ENCODE data around the gene NAB1.
A peak's percentile ranks its signal among the peaks of the same experiment; 100 is the strongest.

Gene NAB1

GRCh38 chr2:190637903-190638618 lies 10.8 kb upstream of the NAB1 start:
- FAIRE-seq, result no peak

- no peak for FAIRE-seq
Observed at GRCh38 chr2:190640117-190640516, 8.8 kb upstream of the NAB1 start.

DNA sequence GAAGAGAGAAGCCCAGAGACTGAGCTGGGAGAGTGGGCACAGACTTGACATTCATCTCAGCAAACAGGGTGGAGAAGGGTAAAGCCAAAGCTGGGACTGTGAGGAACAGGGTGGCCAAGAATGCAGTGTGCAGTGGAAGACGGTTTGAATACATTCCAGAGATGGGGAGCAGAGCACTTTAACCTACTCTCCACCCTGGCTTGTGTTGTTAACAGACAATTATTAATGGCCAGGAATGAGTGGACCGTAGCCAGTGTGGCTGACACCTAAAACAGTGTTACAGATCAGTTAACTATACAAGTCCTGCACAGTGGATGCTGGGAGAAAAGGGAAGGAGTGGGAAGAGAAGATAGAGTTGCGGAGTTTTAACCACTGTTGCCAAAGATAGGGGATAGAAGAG lies 7.4 kb upstream of the NAB1 start:
- FAIRE-seq, result no peak

DNA sequence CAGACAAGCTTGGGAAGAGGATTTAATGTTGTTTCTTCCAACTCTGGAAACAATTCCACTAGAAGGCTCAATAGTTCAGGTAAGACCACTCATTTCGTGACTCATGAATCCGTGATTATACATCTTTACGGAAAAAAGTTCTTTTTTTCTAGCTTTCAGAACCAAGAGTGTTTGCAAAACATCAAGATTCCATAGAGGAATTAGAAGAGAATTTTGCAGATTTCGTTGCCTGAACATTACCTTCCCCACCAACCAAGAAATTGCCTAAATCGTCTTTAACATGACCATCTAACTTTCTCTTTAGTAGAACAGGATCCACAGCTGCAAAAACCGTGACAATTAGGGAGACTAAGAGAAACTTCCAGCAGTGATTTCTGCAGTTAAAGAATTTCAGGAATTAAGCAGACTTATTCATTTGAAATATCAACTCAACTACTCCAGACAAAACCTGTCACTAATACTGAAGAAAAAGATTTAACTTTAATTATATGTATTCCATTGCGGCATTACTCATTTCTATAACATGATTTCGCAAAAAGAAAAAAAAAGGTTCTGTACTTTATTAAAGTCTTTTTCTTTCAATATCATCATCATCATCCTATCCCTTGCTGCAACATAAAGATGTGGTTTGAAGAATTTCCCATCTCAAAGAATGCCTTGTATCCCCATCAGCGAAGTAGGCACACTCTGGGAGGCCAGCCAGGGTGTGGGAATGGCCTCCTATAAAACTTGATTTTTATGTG lies 1.9 kb upstream of the NAB1 start:
- FAIRE-seq, result peak; percentile 24

GRCh38 chr2:190648289-190649034 lies 421 bp upstream of the NAB1 start:
- FAIRE-seq, result no peak

GRCh38 chr2:190649798-190650390 lies 1.0 kb downstream of the NAB1 start:
- peak; percentile 33 for FAIRE-seq

DNA sequence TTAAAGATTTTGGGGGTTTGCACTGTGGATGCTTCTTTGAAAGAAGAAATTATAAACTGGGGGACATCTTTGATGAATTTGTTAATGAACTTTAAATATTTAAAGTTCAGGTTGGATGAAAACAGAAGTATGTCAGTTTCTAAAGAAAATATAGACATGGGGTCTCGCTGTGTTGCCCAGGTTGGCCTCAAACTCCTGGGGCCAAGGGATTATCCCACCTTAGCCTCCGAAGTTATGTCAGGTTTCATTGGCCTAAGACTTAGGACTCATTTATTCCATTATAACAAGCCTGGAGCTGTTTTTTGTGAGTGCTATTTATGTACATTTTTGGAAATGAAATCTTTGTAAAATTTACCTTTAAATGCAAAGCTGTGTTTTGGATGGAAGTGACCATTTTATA lies 2.5 kb downstream of the NAB1 start:
- FAIRE-seq, result no peak

- no peak for FAIRE-seq
Observed at GRCh38 chr2:190653231-190653630, 4.3 kb downstream of the NAB1 start.

- FAIRE-seq, result no peak
Observed at GRCh38 chr2:190653931-190654330, 5.0 kb downstream of the NAB1 start.

DNA sequence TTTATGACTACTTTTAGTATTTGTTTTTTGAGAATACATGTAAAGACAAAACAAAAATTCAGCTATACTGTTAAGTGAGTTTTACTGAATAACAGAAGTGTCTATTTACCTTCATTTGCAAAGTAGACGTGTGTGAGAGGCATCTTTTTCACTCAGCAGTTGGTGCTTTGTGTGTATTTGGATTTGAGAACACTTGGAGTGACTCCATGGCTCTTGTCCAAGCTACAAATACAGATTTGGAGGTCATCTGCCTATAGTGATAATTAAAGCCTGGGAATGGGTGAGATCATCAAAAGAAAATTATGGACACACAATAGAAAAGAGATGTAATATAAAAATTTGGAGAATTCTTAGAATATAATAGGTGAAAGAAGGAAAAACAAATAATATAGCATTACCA lies 6.2 kb downstream of the NAB1 start:
- FAIRE-seq, result peak; percentile 13

- FAIRE-seq, result no peak
Observed at GRCh38 chr2:190655570-190655969, 6.7 kb downstream of the NAB1 start.

DNA sequence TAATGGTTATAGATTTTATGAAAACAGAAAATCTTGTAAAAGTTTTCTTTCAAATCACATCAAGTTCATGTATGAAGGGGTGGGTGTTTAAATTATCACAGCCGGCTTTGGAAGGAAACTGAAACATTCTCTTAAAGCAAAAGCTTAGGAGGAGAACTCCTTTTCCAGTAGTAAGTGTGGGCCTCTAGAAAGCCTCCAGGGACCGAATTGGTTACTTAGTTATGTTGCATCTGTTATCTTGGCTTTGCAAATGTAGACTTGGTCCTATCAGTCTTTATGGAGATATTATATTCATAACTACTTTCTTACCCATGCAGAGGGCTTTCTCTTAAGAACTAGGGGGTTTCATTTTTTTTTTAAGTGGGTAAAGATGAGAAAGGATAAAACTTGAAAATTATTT lies 7.4 kb downstream of the NAB1 start:
- no peak for FAIRE-seq

DNA sequence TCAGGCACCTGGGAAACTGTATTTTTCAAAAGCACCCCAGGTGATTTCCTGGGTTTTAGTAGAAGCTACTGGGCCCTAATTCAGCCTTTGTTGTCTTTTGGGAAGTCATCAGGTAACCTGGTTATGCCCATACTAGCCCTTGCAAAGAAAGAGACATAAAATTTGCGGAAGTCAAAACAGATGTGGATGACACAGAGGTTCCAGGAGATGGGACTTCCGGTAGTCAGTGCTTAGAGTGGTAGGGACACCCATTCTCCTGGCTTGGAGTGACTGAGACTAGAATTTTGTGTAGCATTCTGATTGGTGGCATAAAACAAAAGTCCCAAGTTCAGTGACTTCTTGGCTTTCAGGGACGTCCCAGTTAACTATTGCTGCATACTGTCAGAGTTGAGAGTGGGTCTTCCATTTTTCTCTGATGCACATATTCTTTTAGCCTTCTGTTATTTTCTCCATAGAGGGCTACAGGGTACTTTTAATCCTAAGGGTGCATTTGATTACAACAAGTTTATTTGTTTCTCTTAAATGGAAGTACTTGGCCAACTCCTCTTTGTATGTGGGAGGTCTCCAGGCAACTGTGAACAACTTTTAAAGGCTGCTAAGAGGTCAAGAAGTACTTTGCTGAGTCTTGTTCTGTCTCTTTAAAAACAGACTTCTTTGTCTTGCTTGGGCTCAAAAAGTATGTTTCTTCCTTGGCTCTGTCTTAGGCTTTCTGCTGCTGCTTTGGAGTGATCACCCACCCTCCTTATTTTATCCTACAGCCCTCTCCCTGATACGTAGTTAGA lies 8.8 kb downstream of the NAB1 start:
- FAIRE-seq, result no peak

DNA sequence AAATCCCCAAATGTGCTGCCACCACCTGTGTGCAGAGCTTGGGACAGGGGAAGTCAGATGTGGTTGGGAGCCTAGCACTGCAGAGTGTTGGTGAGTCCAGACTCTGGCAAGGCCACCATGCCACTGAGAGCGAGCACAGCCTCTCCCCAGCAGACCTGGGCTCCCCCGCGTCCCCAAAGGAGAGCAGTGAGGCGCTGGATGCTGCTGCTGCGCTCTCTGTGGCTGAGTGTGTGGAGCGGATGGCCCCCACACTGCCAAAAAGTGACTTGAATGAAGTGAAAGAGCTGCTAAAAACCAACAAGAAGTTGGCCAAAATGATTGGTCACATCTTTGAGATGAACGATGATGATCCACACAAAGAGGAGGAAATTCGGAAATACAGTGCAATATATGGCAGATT lies 10.7 kb downstream of the NAB1 start:
- FAIRE-seq, result no peak

- FAIRE-seq, result no peak
Observed at GRCh38 chr2:190662754-190663153, 13.9 kb downstream of the NAB1 start.

DNA sequence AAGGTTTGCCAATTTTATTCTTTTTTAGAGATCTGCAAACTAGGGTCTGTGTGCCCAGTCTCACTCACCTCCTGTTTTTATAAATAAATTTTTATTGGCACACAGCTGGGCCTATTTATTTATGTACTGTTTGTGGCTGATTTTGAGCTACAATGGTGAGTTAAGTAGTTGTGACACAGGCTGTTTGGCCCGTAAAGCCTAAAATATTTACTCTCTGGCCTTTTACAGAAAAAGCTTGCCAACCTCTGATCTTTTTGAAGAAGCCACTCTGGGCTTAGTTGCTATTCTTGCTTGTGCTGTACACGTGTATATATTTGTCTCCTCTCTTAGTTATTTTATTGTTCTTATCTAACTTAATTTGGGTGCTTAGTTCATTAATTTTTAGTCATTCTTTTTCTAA lies 14.5 kb downstream of the NAB1 start:
- FAIRE-seq, result no peak

GRCh38 chr2:190663839-190664238 lies 15.0 kb downstream of the NAB1 start:
- FAIRE-seq, result peak; percentile 61

- FAIRE-seq, result no peak
Observed at GRCh38 chr2:190664240-190664639, 15.4 kb downstream of the NAB1 start.

DNA sequence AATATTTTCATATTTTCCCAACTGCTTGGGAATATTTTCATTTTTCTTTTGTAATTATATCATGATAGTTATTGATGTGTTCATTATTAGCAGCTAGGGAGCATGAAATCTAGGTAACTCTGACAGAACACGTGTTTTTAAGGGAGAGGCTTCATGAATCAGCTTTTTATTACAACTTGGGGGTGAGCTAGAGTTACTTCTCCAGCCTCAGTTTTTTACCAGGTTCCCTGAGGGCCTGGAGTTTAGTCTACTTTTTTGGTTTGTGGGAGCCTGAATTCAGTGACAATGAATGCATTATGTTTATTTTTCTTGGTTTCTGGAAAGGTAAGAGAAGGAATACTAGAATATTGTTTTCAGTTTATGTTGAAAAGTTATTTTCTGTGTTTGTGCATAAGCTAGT lies 18.0 kb downstream of the NAB1 start:
- FAIRE-seq, result peak; percentile 62

DNA sequence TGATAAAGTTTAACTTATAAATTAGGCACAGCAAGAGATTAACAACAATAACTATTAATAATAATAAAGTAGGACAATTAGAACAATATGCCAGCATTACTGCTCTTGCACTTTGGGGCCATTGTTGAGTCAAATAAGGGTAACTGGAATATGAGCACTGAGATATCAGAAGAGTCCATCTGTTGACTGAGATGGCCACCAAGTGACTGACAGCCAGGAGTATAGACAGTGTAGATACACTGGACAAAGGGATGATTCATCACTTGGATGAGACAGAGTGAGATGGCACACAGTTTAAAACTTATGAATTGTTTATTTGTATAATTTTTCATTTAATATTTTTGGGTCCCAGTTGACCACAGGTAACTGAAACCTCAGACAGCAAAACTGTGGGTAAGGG lies 20.0 kb downstream of the NAB1 start:
- FAIRE-seq, result no peak

- FAIRE-seq, result peak; percentile 81
Observed at GRCh38 chr2:190670182-190670946, 21.5 kb downstream of the NAB1 start.

Data from islet of Langerhans (tissue), 1 donor.